IPS-11a (cell line): Measurements from ENCODE around the gene GEMIN5.
A peak's percentile ranks its signal among the peaks of the same experiment; 100 is the strongest.

Experiments
- H3K4me3 ChIP-seq: one replicate; pipeline ENCODE4 v1.5.1; 2013; ENCODE audit warnings: low read depth, low read length, control low read depth

Gene GEMIN5

GRCh38 chr5:154857530-154858296, 80.3 kb downstream of the GEMIN5 start:
- H3K4me3 ChIP-seq, result peak overlapping the region; percentile 94

DNA sequence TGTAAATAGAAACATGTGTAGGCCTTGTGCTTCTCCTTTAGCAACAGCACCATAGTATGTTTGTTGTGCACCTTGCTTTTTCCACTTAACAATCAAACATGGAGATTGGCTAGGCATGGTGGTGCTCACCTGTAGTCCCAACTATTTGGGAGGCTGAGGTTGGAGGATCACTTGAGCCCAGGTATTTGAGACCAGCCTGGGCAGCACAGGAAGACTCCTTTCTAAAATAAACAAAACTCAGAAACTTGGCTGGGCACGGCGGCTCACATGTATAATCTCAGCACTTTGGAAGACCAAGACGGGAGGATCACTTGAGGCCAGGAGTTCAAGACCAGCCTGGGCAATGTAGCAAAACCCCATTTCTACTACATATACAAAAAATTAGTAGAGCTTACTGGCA, 86.7 kb downstream of the GEMIN5 start:
- H3K4me3 ChIP-seq, result no peak overlapping the region

DNA sequence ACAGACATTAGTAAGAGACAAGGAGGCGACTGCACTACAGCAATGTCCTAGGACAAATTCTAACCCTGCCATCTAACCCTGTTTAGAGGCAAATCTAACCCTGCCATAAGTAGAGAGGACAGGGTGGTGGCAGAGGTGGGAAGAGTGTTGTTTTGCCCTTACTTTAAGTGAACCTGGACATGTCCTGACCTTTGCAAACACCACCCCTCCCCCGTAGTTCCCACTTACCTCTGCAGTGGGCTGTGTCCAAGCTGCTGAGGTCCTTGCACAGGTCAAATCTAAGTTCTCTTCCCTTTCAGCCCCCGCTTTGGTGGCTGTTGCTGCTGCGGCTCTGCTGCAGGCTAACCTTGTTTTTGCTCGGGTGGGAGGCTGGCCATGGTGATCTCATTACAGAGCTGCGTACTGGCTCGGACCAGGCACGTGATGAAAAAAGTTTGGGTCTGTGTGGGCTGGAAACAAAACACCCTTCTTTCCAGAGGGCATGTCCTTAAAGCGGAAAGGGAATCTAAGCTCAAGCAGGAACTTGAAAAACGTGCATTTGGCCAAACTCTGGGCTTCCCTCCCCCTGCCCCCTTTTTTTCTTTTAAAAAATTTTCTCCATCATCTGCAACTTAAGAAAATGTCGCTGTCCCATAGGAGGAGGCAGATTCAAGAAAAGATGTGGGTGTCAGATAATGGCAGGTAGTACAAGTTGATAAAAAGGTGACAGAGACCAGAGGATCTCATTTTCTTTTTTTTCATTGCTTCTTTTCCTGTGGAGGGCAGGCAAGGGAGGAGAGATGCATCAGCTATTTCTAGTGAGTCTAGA, 87.6 kb downstream of the GEMIN5 start, which contains the start of gene FAXDC2:
TSS of gene FAXDC2 (minus strand) at position 349 of the 808 bp plus-strand sequence. CDS start 12,425 bp downstream, outside the sequence.
- H3K4me3 ChIP-seq, result peak within 1 kb of the TSS; percentile 77

- H3K4me3 ChIP-seq, result peak overlapping the region; percentile 77
These were observed 88.2 kb downstream of the GEMIN5 start for GRCh38 chr5:154849791-154850201.

GRCh38 chr5:154849264-154849785, 88.7 kb downstream of the GEMIN5 start:
- peak overlapping the region; percentile 77 for H3K4me3 ChIP-seq

- H3K4me3 ChIP-seq, result no peak overlapping the region
These were observed 93.2 kb downstream of the GEMIN5 start for GRCh38 chr5:154844809-154845208.

- H3K4me3 ChIP-seq, result no peak overlapping the region
These were observed 95.1 kb downstream of the GEMIN5 start for GRCh38 chr5:154842689-154843530.

DNA sequence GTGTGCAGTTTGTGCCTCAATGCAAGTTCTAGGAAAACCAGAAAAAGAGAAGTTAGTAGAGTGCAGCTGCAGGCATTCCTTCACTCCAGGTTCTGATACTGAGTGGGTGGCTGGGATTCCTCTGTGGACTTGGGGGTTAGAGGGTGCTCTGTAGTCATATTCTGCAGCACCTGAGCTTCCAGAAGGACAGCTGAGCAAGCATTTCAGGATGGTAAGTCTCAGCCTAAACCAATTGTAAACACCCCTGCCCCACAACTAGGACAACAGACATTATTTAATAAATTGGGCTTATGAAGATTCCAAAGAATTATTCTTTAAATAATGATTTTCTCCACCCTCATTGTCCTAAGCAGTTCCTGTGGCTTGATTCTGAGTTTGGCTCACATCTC, 96.7 kb downstream of the GEMIN5 start:
- no peak overlapping the region for H3K4me3 ChIP-seq

- H3K4me3 ChIP-seq, result no peak overlapping the region
These were observed 97.4 kb downstream of the GEMIN5 start for GRCh38 chr5:154840435-154841272.
